ENCODE results near the gene ANKRD39. TPM values are rescaled to one million over a fixed set of nuclear protein-coding genes. Genes with fewer than 3 reads are reported as not detected.

The ANKRD39 gene
- total and polyA plus RNA-seq, 2 experiments from 2014 or later = 17.5 to 32.0 TPM

DNA sequence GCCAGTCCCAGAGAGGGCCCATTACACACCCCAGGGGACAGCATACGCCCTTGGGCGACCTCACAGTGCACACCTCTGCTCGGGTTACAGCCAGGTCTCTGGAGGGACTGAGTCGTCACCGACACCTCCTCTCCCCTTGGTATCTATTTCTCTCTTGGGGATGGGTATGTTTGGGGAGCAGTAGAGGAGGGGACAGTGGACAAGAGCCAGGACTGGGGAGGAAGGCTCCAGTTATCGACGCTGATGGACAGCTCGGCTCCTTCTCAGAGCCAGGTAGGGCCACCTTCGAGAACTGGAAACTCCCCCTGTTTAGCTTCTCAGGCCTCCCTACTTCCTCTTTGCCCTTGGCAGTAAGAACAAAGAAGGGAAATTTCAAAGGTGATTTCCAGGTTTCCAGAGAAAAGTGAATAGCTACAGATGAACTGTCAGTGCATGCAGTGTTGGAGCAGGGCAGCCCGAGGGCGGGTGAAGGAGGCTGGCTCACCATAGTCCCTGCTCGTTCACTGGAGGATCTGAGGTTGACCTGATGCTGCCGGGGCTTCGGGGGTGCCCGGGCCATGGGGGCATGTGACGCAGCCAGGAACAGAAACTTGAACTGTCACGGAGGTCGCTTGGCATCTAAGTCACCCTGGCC, 16.5 kb upstream of the ANKRD39 start:
- peak; percentile 35 for DNase-seq (ENCODE audit: low spot score)
- H3K4me1 ChIP-seq (ENCODE audit: insufficient read depth) = peaks cover 48% of the 10 kb centered on the region
- no peak overlapping the region for H2AFZ ChIP-seq
- no peaks in the 10 kb centered on the region for H3K27me3 ChIP-seq (ENCODE audit: insufficient read depth)
- H3K4me3 ChIP-seq = no peak overlapping the region; the same call in 1 of the 2 replicates
- TF ChIP-seq ETS1 (IDR thresholded peaks at IDR 0.05) = no peak
- TF ChIP-seq ZNF114 (CRISPR knock-in tag; IDR thresholded peaks at IDR 0.05) = no peak
- TF ChIP-seq ZNF331 (CRISPR knock-in tag; IDR thresholded peaks at IDR 0.05; ENCODE audit: low read depth) = no peak
- H3K79me2 ChIP-seq (replicated peaks; ENCODE audit: insufficient read depth) = no peaks in the 10 kb centered on the region; the same call in 1 of the 2 replicates
- Mint-ChIP-seq H3K4me1 (peaks cover 65% of the 10 kb centered on the region), H3K4me3 (no peak overlapping the region), H3K27me3 (ENCODE audit: insufficient read depth, low read depth, poor library complexity) (peaks cover 31% of the 10 kb centered on the region), H3K9me3 (no peaks in the 10 kb centered on the region), H3K27ac (no peak overlapping the region), H3K36me3 (ENCODE audit: low read depth) (peaks cover 5% of the 10 kb centered on the region; the same call in 1 of the 3 replicates)
- no peaks in the 10 kb centered on the region for H3K36me3 ChIP-seq (ENCODE audit: insufficient read depth)
- H3K4me2 ChIP-seq = peak overlapping the region; percentile 65
- ATAC-seq = peak; percentile 1; the same call in 1 of the 3 replicates
- no peaks in the 10 kb centered on the region for H3K9me2 ChIP-seq (ENCODE audit: insufficient read depth)
- H3F3A ChIP-seq (replicated peaks; ENCODE audit: low read depth) = 0 out of 2 replicates have a peak, but pooled peaks cover 12% of the 10 kb centered on the region
- no peaks in the 10 kb centered on the region for H4K20me1 ChIP-seq (replicated peaks; ENCODE audit: insufficient read depth)
- H3K27ac ChIP-seq (ENCODE audit: low read depth) = 0 out of 2 replicates have a peak overlapping the region, but pooled peaks have one; percentile 59

GRCh38 chr2:96873651-96874096, 15.9 kb upstream of the ANKRD39 start:
- no peak overlapping the region for H3K27ac Mint-ChIP-seq
- H3K79me2 ChIP-seq (replicated peaks; ENCODE audit: insufficient read depth) = peaks cover 4% of the 10 kb centered on the region
- H3K27me3 Mint-ChIP-seq (ENCODE audit: insufficient read depth, low read depth, poor library complexity) = peaks cover 31% of the 10 kb centered on the region
- H2AFZ ChIP-seq = no peak overlapping the region
- DNase-seq (ENCODE audit: low spot score) (no peak), ATAC-seq (no peak)
- 0 out of 2 replicates have a peak, but pooled peaks cover 12% of the 10 kb centered on the region for H3F3A ChIP-seq (replicated peaks; ENCODE audit: low read depth)
- H4K20me1 ChIP-seq (replicated peaks; ENCODE audit: insufficient read depth) = no peaks in the 10 kb centered on the region
- H3K9me2 ChIP-seq (ENCODE audit: insufficient read depth) = no peaks in the 10 kb centered on the region
- no peaks in the 10 kb centered on the region for H3K27me3 ChIP-seq (ENCODE audit: insufficient read depth)
- peak overlapping the region; percentile 65 for H3K4me2 ChIP-seq
- H3K4me3 Mint-ChIP-seq = no peak overlapping the region; the same call in 2 of the 3 replicates
- no peaks in the 10 kb centered on the region for H3K9me3 Mint-ChIP-seq
- H3K27ac ChIP-seq (ENCODE audit: low read depth) = 0 out of 2 replicates have a peak overlapping the region, but pooled peaks have one; percentile 59
- peaks cover 5% of the 10 kb centered on the region; the same call in 1 of the 3 replicates for H3K36me3 Mint-ChIP-seq (ENCODE audit: low read depth)
- no peak overlapping the region for H3K4me3 ChIP-seq
- peaks cover 48% of the 10 kb centered on the region for H3K4me1 ChIP-seq (ENCODE audit: insufficient read depth)
- peaks cover 63% of the 10 kb centered on the region for H3K4me1 Mint-ChIP-seq
- no peaks in the 10 kb centered on the region for H3K36me3 ChIP-seq (ENCODE audit: insufficient read depth)
- TF ChIP-seq POLR2AphosphoS5 (IDR thresholded peaks at IDR 0.05; ENCODE audit: low read depth) (no peak), ETS1 (IDR thresholded peaks at IDR 0.05) (no peak), REST (IDR thresholded peaks at IDR 0.05; ENCODE audit: unreplicated experiment) (no peak), STAT1 (IDR thresholded peaks at IDR 0.05; ENCODE audit: unreplicated experiment) (no peak)
- TF ChIP-seq, protein P1, sequence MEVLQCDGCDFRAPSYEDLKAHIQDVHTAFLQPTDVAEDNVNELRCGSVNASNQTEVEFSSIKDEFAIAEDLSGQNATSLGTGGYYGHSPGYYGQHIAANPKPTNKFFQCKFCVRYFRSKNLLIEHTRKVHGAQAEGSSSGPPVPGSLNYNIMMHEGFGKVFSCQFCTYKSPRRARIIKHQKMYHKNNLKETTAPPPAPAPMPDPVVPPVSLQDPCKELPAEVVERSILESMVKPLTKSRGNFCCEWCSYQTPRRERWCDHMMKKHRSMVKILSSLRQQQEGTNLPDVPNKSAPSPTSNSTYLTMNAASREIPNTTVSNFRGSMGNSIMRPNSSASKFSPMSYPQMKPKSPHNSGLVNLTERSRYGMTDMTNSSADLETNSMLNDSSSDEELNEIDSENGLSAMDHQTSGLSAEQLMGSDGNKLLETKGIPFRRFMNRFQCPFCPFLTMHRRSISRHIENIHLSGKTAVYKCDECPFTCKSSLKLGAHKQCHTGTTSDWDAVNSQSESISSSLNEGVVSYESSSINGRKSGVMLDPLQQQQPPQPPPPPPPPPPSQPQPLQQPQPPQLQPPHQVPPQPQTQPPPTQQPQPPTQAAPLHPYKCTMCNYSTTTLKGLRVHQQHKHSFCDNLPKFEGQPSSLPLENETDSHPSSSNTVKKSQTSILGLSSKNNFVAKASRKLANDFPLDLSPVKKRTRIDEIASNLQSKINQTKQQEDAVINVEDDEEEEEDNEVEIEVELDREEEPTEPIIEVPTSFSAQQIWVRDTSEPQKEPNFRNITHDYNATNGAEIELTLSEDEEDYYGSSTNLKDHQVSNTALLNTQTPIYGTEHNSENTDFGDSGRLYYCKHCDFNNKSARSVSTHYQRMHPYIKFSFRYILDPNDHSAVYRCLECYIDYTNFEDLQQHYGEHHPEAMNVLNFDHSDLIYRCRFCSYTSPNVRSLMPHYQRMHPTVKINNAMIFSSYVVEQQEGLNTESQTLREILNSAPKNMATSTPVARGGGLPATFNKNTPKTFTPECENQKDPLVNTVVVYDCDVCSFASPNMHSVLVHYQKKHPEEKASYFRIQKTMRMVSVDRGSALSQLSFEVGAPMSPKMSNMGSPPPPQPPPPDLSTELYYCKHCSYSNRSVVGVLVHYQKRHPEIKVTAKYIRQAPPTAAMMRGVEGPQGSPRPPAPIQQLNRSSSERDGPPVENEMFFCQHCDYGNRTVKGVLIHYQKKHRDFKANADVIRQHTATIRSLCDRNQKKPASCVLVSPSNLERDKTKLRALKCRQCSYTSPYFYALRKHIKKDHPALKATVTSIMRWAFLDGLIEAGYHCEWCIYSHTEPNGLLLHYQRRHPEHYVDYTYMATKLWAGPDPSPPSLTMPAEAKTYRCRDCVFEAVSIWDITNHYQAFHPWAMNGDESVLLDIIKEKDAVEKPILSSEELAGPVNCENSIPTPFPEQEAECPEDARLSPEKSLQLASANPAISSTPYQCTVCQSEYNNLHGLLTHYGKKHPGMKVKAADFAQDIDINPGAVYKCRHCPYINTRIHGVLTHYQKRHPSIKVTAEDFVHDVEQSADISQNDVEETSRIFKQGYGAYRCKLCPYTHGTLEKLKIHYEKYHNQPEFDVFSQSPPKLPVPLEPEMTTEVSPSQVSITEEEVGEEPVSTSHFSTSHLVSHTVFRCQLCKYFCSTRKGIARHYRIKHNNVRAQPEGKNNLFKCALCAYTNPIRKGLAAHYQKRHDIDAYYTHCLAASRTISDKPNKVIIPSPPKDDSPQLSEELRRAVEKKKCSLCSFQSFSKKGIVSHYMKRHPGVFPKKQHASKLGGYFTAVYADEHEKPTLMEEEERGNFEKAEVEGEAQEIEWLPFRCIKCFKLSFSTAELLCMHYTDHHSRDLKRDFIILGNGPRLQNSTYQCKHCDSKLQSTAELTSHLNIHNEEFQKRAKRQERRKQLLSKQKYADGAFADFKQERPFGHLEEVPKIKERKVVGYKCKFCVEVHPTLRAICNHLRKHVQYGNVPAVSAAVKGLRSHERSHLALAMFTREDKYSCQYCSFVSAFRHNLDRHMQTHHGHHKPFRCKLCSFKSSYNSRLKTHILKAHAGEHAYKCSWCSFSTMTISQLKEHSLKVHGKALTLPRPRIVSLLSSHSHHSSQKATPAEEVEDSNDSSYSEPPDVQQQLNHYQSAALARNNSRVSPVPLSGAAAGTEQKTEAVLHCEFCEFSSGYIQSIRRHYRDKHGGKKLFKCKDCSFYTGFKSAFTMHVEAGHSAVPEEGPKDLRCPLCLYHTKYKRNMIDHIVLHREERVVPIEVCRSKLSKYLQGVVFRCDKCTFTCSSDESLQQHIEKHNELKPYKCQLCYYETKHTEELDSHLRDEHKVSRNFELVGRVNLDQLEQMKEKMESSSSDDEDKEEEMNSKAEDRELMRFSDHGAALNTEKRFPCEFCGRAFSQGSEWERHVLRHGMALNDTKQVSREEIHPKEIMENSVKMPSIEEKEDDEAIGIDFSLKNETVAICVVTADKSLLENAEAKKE (CRISPR knock-in tag; IDR thresholded peaks at IDR 0.05) = no peak

Data from GM23338 (cell line).